ENCODE data around the gene SLA2. TPM values are rescaled to one million over a fixed set of nuclear protein-coding genes. Genes with fewer than 3 reads are reported as not detected.

The SLA2 gene
- polyA plus RNA-seq, 1 of the 3 experiments (the other 2 are of a cell fraction): not detected

DNA sequence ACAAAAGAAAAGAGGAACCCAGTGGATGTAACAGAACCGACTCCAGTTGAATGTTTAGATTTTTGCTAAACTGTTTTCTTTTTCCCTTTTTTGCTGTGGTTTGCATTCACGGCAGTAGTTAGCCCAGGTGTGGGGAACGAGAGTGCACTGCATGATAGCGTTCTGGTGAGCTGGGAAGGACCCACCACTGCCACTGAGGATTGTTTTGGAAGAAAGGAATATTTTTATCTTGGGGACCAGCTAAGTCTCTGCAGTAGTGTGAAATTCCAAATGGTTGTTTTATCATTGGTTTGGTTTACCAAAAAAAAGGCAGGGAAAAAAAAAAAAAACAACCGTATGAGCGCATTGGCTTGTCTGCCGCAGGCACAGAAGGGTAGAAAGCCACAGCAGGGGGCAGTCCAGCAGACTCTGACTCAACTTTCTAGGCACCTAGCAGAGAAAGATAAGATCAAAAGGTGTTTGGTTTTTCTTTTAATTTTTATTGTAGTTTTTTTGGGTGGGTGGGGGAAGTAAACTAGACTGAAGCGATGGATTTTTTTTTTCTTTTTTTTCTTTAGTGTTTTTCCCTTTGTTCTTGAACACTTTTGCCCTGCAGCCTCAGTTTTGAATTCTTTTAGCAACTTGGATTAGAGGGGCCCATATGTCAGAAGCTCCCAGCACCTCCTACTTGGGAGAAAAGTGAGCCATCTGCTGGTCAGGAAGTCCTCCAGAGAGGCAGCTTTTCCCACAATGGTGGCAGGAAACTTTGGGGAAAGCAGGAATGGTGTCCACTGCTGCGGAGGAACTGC lies 53.9 kb downstream of the SLA2 start:
- peaks cover 5 to 8% of the 10 kb centered on the region in 2 experiments for H3K36me3 ChIP-seq (replicated peaks in 1 of 2; ENCODE audit: control insufficient read depth in 1 of 2, insufficient read depth in 2 of 2, low read length in 1 of 2)
- H2AFZ ChIP-seq (ENCODE audit: low read depth): no peak overlapping the region
- H3K27ac ChIP-seq (ENCODE audit: low read depth in 2 of 2, low read length in 1 of 2): no peak overlapping the region
- WGBS (ENCODE audit: low lambda C conversion rate): 93% methylated on average over 9 of the region's 9 CpGs
- peaks cover 3% of the 10 kb centered on the region for H3F3A ChIP-seq (replicated peaks; ENCODE audit: insufficient read depth)
- H3K4me3 ChIP-seq (ENCODE audit: low read depth in 2 of 2, low read length in 1 of 2): no peak overlapping the region
- CTCF ChIA-PET: interaction anchor here (0.7 to 4.7 kb wide), 15 partner anchors 9 to 162 kb away, joined by 3 to 37 read pairs (median 3); partner anchors contain the start of gene RAB5IF
- H3K27me3 ChIP-seq (ENCODE audit: insufficient read depth): no peaks in the 10 kb centered on the region
- no peaks in the 10 kb centered on the region for H3K4me1 ChIP-seq (ENCODE audit: control insufficient read depth in 1 of 2, insufficient read depth in 2 of 2, low read depth in 1 of 2, low read length in 1 of 2)
- no peak overlapping the region for H3K9ac ChIP-seq
- H3K79me2 ChIP-seq (ENCODE audit: insufficient read depth): no peaks in the 10 kb centered on the region
- DNase-seq: peak; percentile 46
- H4K20me1 ChIP-seq (ENCODE audit: insufficient read depth): no peaks in the 10 kb centered on the region
- TF ChIP-seq SMC3 (IDR thresholded peaks at IDR 0.05; ENCODE audit: low read depth, low read length): peak; percentile 63
- TF ChIP-seq, protein P1, sequence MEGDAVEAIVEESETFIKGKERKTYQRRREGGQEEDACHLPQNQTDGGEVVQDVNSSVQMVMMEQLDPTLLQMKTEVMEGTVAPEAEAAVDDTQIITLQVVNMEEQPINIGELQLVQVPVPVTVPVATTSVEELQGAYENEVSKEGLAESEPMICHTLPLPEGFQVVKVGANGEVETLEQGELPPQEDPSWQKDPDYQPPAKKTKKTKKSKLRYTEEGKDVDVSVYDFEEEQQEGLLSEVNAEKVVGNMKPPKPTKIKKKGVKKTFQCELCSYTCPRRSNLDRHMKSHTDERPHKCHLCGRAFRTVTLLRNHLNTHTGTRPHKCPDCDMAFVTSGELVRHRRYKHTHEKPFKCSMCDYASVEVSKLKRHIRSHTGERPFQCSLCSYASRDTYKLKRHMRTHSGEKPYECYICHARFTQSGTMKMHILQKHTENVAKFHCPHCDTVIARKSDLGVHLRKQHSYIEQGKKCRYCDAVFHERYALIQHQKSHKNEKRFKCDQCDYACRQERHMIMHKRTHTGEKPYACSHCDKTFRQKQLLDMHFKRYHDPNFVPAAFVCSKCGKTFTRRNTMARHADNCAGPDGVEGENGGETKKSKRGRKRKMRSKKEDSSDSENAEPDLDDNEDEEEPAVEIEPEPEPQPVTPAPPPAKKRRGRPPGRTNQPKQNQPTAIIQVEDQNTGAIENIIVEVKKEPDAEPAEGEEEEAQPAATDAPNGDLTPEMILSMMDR (IDR thresholded peaks at IDR 0.05): peak; percentile 63
- TF ChIP-seq RAD21 (IDR thresholded peaks at IDR 0.05; ENCODE audit: low read length): peak; percentile 55
- no peak for TF ChIP-seq NRF1 (IDR thresholded peaks at IDR 0.05; ENCODE audit: low read depth, low read length)
- H3K9me3 ChIP-seq: no peaks in the 10 kb centered on the region
- POLR2A ChIA-PET: no interaction called here
- H3K9me2 ChIP-seq: no peaks in the 10 kb centered on the region
- H3K4me2 ChIP-seq: no peak overlapping the region

DNA sequence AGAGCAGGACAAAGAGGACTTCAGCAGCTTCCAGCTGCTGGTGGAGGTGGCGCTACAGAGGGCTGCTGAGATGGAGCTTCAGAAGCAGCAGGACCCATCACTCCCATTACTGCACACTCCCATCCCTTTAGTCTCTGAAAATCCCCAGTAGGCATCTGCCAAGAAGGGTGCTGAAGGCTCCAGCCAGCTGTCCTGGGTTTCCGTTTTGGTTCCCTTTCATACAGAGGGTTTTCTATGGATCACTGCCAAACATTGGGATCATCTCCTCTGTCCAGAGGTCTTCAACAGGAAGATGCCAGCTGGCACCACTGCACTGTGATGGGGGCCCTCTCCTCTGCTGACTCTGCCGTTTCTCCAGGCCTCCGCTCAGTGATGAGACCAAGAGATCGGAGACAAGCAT lies 54.7 kb downstream of the SLA2 start:
- H3K27ac ChIP-seq (ENCODE audit: low read depth in 2 of 2, low read length in 1 of 2): no peak overlapping the region
- peaks cover 5 to 8% of the 10 kb centered on the region in 2 experiments for H3K36me3 ChIP-seq (replicated peaks in 1 of 2; ENCODE audit: control insufficient read depth in 1 of 2, insufficient read depth in 2 of 2, low read length in 1 of 2)
- ChIA-PET POLR2A (no interaction called here), CTCF (interaction anchor here (1.3 to 4.7 kb wide), 6 partner anchors 13 to 163 kb away, joined by 3 to 37 read pairs (median 5); partner anchors contain the start of gene RAB5IF)
- 85% methylated on average over 5 of the region's 5 CpGs for WGBS (ENCODE audit: low lambda C conversion rate)
- H3K9ac ChIP-seq: no peak overlapping the region
- H4K20me1 ChIP-seq (ENCODE audit: insufficient read depth): no peaks in the 10 kb centered on the region
- no peaks in the 10 kb centered on the region for H3K27me3 ChIP-seq (ENCODE audit: insufficient read depth)
- H3K4me1 ChIP-seq (ENCODE audit: control insufficient read depth in 1 of 2, insufficient read depth in 2 of 2, low read depth in 1 of 2, low read length in 1 of 2): no peaks in the 10 kb centered on the region
- H3K9me3 ChIP-seq: no peaks in the 10 kb centered on the region
- H3K79me2 ChIP-seq (ENCODE audit: insufficient read depth): no peaks in the 10 kb centered on the region
- TF ChIP-seq FOSL2 (IDR thresholded peaks at IDR 0.05; ENCODE audit: borderline replicate concordance, low read depth) (no peak), TCF12 (IDR thresholded peaks at IDR 0.05) (no peak), NFIC (IDR thresholded peaks at IDR 0.05; ENCODE audit: borderline replicate concordance) (no peak), FOXJ3 (CRISPR knock-in tag; IDR thresholded peaks at IDR 0.05) (no peak), RXRA (IDR thresholded peaks at IDR 0.05; ENCODE audit: borderline replicate concordance, low read depth) (no peak), RFX5 (IDR thresholded peaks at IDR 0.05; ENCODE audit: low read length) (no peak), POLR2AphosphoS5 (IDR thresholded peaks at IDR 0.05; ENCODE audit: low read depth, low read length) (no peak), NRF1 (IDR thresholded peaks at IDR 0.05; ENCODE audit: low read depth, low read length) (no peak), TAF1 (IDR thresholded peaks at IDR 0.05; ENCODE audit: borderline replicate concordance, low read depth, low read length) (no peak)
- TF ChIP-seq, protein P2, sequence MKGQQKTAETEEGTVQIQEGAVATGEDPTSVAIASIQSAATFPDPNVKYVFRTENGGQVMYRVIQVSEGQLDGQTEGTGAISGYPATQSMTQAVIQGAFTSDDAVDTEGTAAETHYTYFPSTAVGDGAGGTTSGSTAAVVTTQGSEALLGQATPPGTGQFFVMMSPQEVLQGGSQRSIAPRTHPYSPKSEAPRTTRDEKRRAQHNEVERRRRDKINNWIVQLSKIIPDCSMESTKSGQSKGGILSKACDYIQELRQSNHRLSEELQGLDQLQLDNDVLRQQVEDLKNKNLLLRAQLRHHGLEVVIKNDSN (IDR thresholded peaks at IDR 0.05; ENCODE audit: borderline replicate concordance, low read depth): no peak
- TF ChIP-seq, protein P3, sequence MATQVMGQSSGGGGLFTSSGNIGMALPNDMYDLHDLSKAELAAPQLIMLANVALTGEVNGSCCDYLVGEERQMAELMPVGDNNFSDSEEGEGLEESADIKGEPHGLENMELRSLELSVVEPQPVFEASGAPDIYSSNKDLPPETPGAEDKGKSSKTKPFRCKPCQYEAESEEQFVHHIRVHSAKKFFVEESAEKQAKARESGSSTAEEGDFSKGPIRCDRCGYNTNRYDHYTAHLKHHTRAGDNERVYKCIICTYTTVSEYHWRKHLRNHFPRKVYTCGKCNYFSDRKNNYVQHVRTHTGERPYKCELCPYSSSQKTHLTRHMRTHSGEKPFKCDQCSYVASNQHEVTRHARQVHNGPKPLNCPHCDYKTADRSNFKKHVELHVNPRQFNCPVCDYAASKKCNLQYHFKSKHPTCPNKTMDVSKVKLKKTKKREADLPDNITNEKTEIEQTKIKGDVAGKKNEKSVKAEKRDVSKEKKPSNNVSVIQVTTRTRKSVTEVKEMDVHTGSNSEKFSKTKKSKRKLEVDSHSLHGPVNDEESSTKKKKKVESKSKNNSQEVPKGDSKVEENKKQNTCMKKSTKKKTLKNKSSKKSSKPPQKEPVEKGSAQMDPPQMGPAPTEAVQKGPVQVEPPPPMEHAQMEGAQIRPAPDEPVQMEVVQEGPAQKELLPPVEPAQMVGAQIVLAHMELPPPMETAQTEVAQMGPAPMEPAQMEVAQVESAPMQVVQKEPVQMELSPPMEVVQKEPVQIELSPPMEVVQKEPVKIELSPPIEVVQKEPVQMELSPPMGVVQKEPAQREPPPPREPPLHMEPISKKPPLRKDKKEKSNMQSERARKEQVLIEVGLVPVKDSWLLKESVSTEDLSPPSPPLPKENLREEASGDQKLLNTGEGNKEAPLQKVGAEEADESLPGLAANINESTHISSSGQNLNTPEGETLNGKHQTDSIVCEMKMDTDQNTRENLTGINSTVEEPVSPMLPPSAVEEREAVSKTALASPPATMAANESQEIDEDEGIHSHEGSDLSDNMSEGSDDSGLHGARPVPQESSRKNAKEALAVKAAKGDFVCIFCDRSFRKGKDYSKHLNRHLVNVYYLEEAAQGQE (IDR thresholded peaks at IDR 0.05; ENCODE audit: low read depth, low read length): no peak
- no peak for DNase-seq
- no peaks in the 10 kb centered on the region for H3K9me2 ChIP-seq
- peaks cover 3% of the 10 kb centered on the region for H3F3A ChIP-seq (replicated peaks; ENCODE audit: insufficient read depth)
- H3K4me3 ChIP-seq (ENCODE audit: low read depth in 2 of 2, low read length in 1 of 2): no peak overlapping the region
- no peak overlapping the region for H3K4me2 ChIP-seq
- no peak overlapping the region for H2AFZ ChIP-seq (ENCODE audit: low read depth)
